ENCODE measurements around the gene PER3. TPM values are rescaled to one million over a fixed set of nuclear protein-coding genes. Genes with fewer than 3 reads are reported as not detected.
A peak's percentile ranks its signal among the peaks of the same experiment; 100 is the strongest.

PER3 gene
- total and polyA plus RNA-seq, 2 of the 4 experiments (the other 2 are of a cell fraction): 3.4 to 4.2 TPM

- Histone ChIP-seq H3K23ac (ENCODE audit: low read depth, low read length) (no peak overlapping the region), H2AK5ac (ENCODE audit: low read depth, low read length) (peak overlapping the region; percentile 49; the same call in 1 of the 2 replicates), H3K36me3 (ENCODE audit: control insufficient read depth, insufficient read depth, low read length) (peaks cover 19% of the 10 kb centered on the region), H4K20me1 (ENCODE audit: insufficient read depth, low read length) (no peaks in the 10 kb centered on the region), H3K27ac (ENCODE audit: insufficient read depth, low read length) (no peak overlapping the region; the same call in 1 of the 2 replicates), H3K4me2 (ENCODE audit: low read depth, low read length) (peak overlapping the region; percentile 23), H2AK9ac (replicated peaks; ENCODE audit: low read depth, low read length, poor library complexity) (peak overlapping the region; percentile 81), H3K18ac (ENCODE audit: low read depth, low read length) (no peak overlapping the region), H2BK20ac (ENCODE audit: low read depth, low read length) (0 out of 2 replicates have a peak overlapping the region, but pooled peaks have one; percentile 17), H2BK5ac (ENCODE audit: low read depth, low read length, poor library complexity, severe bottlenecking) (no peak overlapping the region), H4K91ac (ENCODE audit: insufficient read depth, low read depth, low read length) (peak overlapping the region; percentile 57), H4K8ac (ENCODE audit: low read depth in 2 of 2, low read length in 2 of 2) (peak overlapping the region in 1 of 2 experiments; percentile 84; a peak in 1 of 4 replicates), H3K27me3 (ENCODE audit: control insufficient read depth, insufficient read depth, low read length) (no peaks in the 10 kb centered on the region), H3K4me3 (ENCODE audit: insufficient read depth, low read depth, low read length) (peak overlapping the region; percentile 20), H3K9me1 (ENCODE audit: insufficient read depth, low read length) (no peaks in the 10 kb centered on the region), H2AFZ (replicated peaks; ENCODE audit: low read length, poor library complexity) (peak overlapping the region; percentile 92), H3K56ac (ENCODE audit: extremely low read depth, insufficient read depth, low read length) (no peak overlapping the region), H3K14ac (replicated peaks; ENCODE audit: low read depth, low read length) (peak overlapping the region; percentile 86), H4K5ac (ENCODE audit: low read depth, low read length) (no peak overlapping the region), H3K9me3 (ENCODE audit: control insufficient read depth, insufficient read depth, low read length) (no peaks in the 10 kb centered on the region), H2BK120ac (ENCODE audit: low read depth, low read length) (peak overlapping the region; percentile 19; the same call in 1 of the 2 replicates), H3K79me1 (ENCODE audit: low read depth in 1 of 2, low read length in 2 of 2) (peaks cover 6 to 12% of the 10 kb centered on the region in 2 experiments; a peak in 3 of 4 replicates), H2BK15ac (ENCODE audit: low read depth, low read length) (no peak overlapping the region; the same call in 2 of the 3 replicates), H3K4me1 (ENCODE audit: control insufficient read depth, insufficient read depth, low read length) (0 out of 2 replicates have a peak, but pooled peaks cover 4% of the 10 kb centered on the region), H3K9ac (ENCODE audit: low read depth, low read length) (no peak overlapping the region), H3K4ac (ENCODE audit: low read depth, low read length) (peak overlapping the region; percentile 16; the same call in 1 of the 2 replicates)
- no peak for ATAC-seq (ENCODE audit: low read depth)
- CTCF ChIA-PET: no interaction called here
- TF ChIP-seq ELK1 (IDR thresholded peaks at IDR 0.05; ENCODE audit: borderline replicate concordance, low read depth, low read length) (no peak), RCOR1 (IDR thresholded peaks at IDR 0.05; ENCODE audit: insufficient replicate concordance, low read length) (no peak), USF2 (IDR thresholded peaks at IDR 0.05; ENCODE audit: low read depth, low read length) (no peak), SMC3 (IDR thresholded peaks at IDR 0.05; ENCODE audit: low read depth, low read length) (no peak), FOS (IDR thresholded peaks at IDR 0.05; ENCODE audit: low read depth, low read length) (no peak), RAD21 (IDR thresholded peaks at IDR 0.05; ENCODE audit: low read length) (no peak), CEBPB (IDR thresholded peaks at IDR 0.05; ENCODE audit: low read depth, low read length) (no peak), MAZ (IDR thresholded peaks at IDR 0.05; ENCODE audit: borderline replicate concordance, low read depth, low read length) (no peak), MXI1 (IDR thresholded peaks at IDR 0.05; ENCODE audit: borderline replicate concordance, low read depth, low read length) (no peak)
- DNase-seq: no peak
- BruUV-seq (replicated peaks): no TSS peak
- dilution Hi-C loops (cut with HindIII; ENCODE audit: low sequenced_read_pairs, unreplicated experiment): no loop called here
- 41% methylated on average over 33 of the region's 52 CpGs; no CpG with 5 or more reads in 1 of the 2 experiments for WGBS, 2 experiments (ENCODE audit: extremely low coverage in 2 of 2, insufficient read length in 1 of 2)
- in situ Hi-C loops (cut with MboI; ENCODE audit: low sequenced_read_pairs): no loop called here
- intact Hi-C loops (cut with micrococcal nuclease): loop anchor here (5.0 kb wide), 1 partner anchor 118 kb away; no protein-coding TSS in a partner anchor
- POLR2A ChIA-PET (ENCODE audit: unreplicated experiment): no interaction called here
These were observed 491 bp downstream of the PER3 start for GRCh38 chr1:7784492-7785071.
